ENCODE data around the gene BOLL. TPM values are rescaled to one million over a fixed set of nuclear protein-coding genes. Genes with fewer than 3 reads are reported as not detected.

The BOLL gene
- total and polyA plus RNA-seq, 12 donors, result not detected

- Histone ChIP-seq H3K27me3 (no peaks in the 10 kb centered on the region), H3K36me3 (replicated peaks in 1 of 2) (no peaks in the 10 kb centered on the region), H3K27ac (no peak overlapping the region), H3K4me1 (replicated peaks in 1 of 2) (no peaks in the 10 kb centered on the region), H3K9me3 (replicated peaks in 1 of 3) (no peaks in the 10 kb centered on the region), H3K4me3 (no peak overlapping the region)
- WGBS, 4 donors, result 80 to 92% (median 88%) methylated on average over 2 of the region's 2 CpGs
- intact Hi-C loops (cut with DNase I), result no loop called here
- DNase-seq, result no peak
- TF ChIP-seq POLR2A (IDR thresholded peaks at IDR 0.05) (no peak), CTCF (IDR thresholded peaks at IDR 0.05) (no peak)
Observed at GRCh38 chr2:197822333-197822732, 37.2 kb upstream of the BOLL start.

GRCh38 chr2:197821550-197822289 lies 36.6 kb upstream of the BOLL start:
- TF ChIP-seq CTCF (IDR thresholded peaks at IDR 0.05), result no peak
- TF ChIP-seq POLR2A (IDR thresholded peaks at IDR 0.05), result no peak

GRCh38 chr2:197814526-197814925 lies 29.4 kb upstream of the BOLL start:
- Histone ChIP-seq H3K27me3 (no peaks in the 10 kb centered on the region), H3K36me3 (replicated peaks in 1 of 2) (no peaks in the 10 kb centered on the region), H3K27ac (no peak overlapping the region), H3K9me3 (replicated peaks in 1 of 3) (no peaks in the 10 kb centered on the region), H3K4me3 (no peak overlapping the region), H3K4me1 (replicated peaks in 1 of 2) (peaks cover 0 to 4% of the 10 kb centered on the region in 2 donors)
- WGBS, 4 donors, result 71 to 84% (median 79%) methylated on average over 2 of the region's 2 CpGs
- TF ChIP-seq CTCF (IDR thresholded peaks at IDR 0.05) (no peak), POLR2A (IDR thresholded peaks at IDR 0.05) (no peak)
- intact Hi-C loops (cut with DNase I), result no loop called here
- no peak for DNase-seq

More at GRCh38 chr2:197821550-197822289, 36.6 kb upstream of the BOLL start:
- intact Hi-C loops (cut with DNase I), result no loop called here
- Histone ChIP-seq H3K27ac (no peak overlapping the region), H3K27me3 (no peaks in the 10 kb centered on the region), H3K4me1 (replicated peaks in 1 of 2) (no peaks in the 10 kb centered on the region), H3K36me3 (replicated peaks in 1 of 2) (no peaks in the 10 kb centered on the region), H3K4me3 (no peak overlapping the region), H3K9me3 (replicated peaks in 1 of 3) (no peaks in the 10 kb centered on the region)
- no peak for DNase-seq
- 81 to 94% (median 90%) methylated on average over 2 of the region's 2 CpGs for WGBS, 4 donors

GRCh38 chr2:197813093-197813787 lies 28.1 kb upstream of the BOLL start:
- H3K27me3 ChIP-seq, result no peaks in the 10 kb centered on the region
- no peaks in the 10 kb centered on the region for H3K36me3 ChIP-seq (replicated peaks in 1 of 2)
- DNase-seq, result peak in 2 of 7 donors; percentile 23 to 28
- peaks cover 0 to 4% of the 10 kb centered on the region in 2 donors for H3K4me1 ChIP-seq (replicated peaks in 1 of 2)
- TF ChIP-seq CTCF (IDR thresholded peaks at IDR 0.05), result peak; percentile 14 to 58 (median 40)
- TF ChIP-seq POLR2A (IDR thresholded peaks at IDR 0.05), result no peak
- WGBS, 4 donors, result 42 to 59% (median 49%) methylated on average over 3 of the region's 3 CpGs
- H3K27ac ChIP-seq, result no peak overlapping the region
- no peaks in the 10 kb centered on the region for H3K9me3 ChIP-seq (replicated peaks in 1 of 3)
- intact Hi-C loops (cut with DNase I), result no loop called here
- no peak overlapping the region for H3K4me3 ChIP-seq
